NCI-H128 (cell line): ENCODE results near the gene ICAM2.

ENCODE experiments used
- DNase-seq: peaks from one replicate; lab custom pipeline; 2025; ENCODE audit not compliant: unreplicated experiment; lab: John Stamatoyannopoulos, UW

ICAM2 gene

GRCh38 chr17:63978272-63979200 is 41.9 kb downstream of the ICAM2 start:
- no peak for DNase-seq

- DNase-seq, result no peak
Observed at GRCh38 chr17:63976702-63977101, 43.7 kb downstream of the ICAM2 start.

GRCh38 chr17:63975541-63976092 is 44.8 kb downstream of the ICAM2 start:
- no peak for DNase-seq

GRCh38 chr17:63974594-63975192 is 45.7 kb downstream of the ICAM2 start:
- DNase-seq, result no peak

- no peak for DNase-seq
Observed at GRCh38 chr17:63973930-63974593, 46.4 kb downstream of the ICAM2 start.

- DNase-seq, result no peak
Observed at GRCh38 chr17:63973247-63973646, 47.2 kb downstream of the ICAM2 start.

GRCh38 chr17:63972796-63973195 is 47.6 kb downstream of the ICAM2 start, which contains the start of gene SCN4A:
SCN4A (minus strand) TSS chr17:63972918; CDS start chr17:63972841, 77 bp downstream.
- no peak for DNase-seq

GRCh38 chr17:63969278-63969677 is 51.2 kb downstream of the ICAM2 start:
- DNase-seq, result no peak

- DNase-seq, result no peak
Observed at GRCh38 chr17:63967953-63968352, 52.5 kb downstream of the ICAM2 start.

- no peak for DNase-seq
Observed at GRCh38 chr17:63966646-63967264, 53.7 kb downstream of the ICAM2 start.

GRCh38 chr17:63963123-63963522 is 57.3 kb downstream of the ICAM2 start:
- DNase-seq, result no peak

GRCh38 chr17:63962298-63962744 is 58.1 kb downstream of the ICAM2 start:
- DNase-seq, result no peak

- DNase-seq, result no peak
Observed at GRCh38 chr17:63961355-63962212, 58.8 kb downstream of the ICAM2 start.

- no peak for DNase-seq
Observed at GRCh38 chr17:63960430-63960829, 60.0 kb downstream of the ICAM2 start.

- no peak for DNase-seq
Observed at GRCh38 chr17:63960006-63960405, 60.4 kb downstream of the ICAM2 start.

- DNase-seq, result no peak
Observed at GRCh38 chr17:63956296-63956920, 64.0 kb downstream of the ICAM2 start.

GRCh38 chr17:63955791-63956190 is 64.6 kb downstream of the ICAM2 start:
- DNase-seq, result no peak

GRCh38 chr17:63955232-63955631 is 65.2 kb downstream of the ICAM2 start:
- DNase-seq, result no peak

- no peak for DNase-seq
Observed at GRCh38 chr17:63954402-63955063, 65.9 kb downstream of the ICAM2 start.
